Measurements from ENCODE around the gene TSPAN14.

- TF ChIP-seq ATF3 (IDR thresholded peaks at IDR 0.05) (no peak), CTCF (IDR thresholded peaks at IDR 0.05; ENCODE audit: low read depth, low read length, missing input control) (no peak), TAF1 (conservative IDR thresholded peaks at IDR 0.05) (no peak), EGR1 (IDR thresholded peaks at IDR 0.05; ENCODE audit: low read depth in 2 of 2) (no peak), REST (IDR thresholded peaks at IDR 0.05) (no peak), RXRA (IDR thresholded peaks at IDR 0.05) (no peak), YY1 (IDR thresholded peaks at IDR 0.05) (no peak), RAD21 (IDR thresholded peaks at IDR 0.05) (no peak), SP1 (IDR thresholded peaks at IDR 0.05) (no peak), ZBTB33 (IDR thresholded peaks at IDR 0.05) (no peak)
Measured at GRCh38 chr10:80561950-80562349, 107.8 kb downstream of the TSPAN14 start.
